Activated CD8-positive, alpha-beta memory T cell treated with anti-CD3 and anti-CD28 coated beads for 24 hours (primary cell): ENCODE data around the gene GAB2.

Experiments used
- DNase-seq: peaks from one replicate; pipeline ENCODE4 v3.0.0-alpha.2; 2020

Gene GAB2

GRCh38 chr11:78270971-78271370, 146.6 kb downstream of the GAB2 start:
- no peak for DNase-seq

GRCh38 chr11:78269806-78270205, 147.8 kb downstream of the GAB2 start:
- DNase-seq = no peak

- DNase-seq = no peak
Measured at GRCh38 chr11:78268591-78269410, 148.8 kb downstream of the GAB2 start.

- DNase-seq = no peak
Measured at GRCh38 chr11:78266451-78266850, 151.2 kb downstream of the GAB2 start.

- no peak for DNase-seq
Measured at GRCh38 chr11:78265326-78265725, 152.3 kb downstream of the GAB2 start.

- DNase-seq = no peak
Measured at GRCh38 chr11:78262691-78263090, 154.9 kb downstream of the GAB2 start.

GRCh38 chr11:78262238-78262637, 155.4 kb downstream of the GAB2 start:
- no peak for DNase-seq

- DNase-seq = no peak
Measured at GRCh38 chr11:78261828-78262227, 155.8 kb downstream of the GAB2 start.

- no peak for DNase-seq
Measured at GRCh38 chr11:78261367-78261766, 156.3 kb downstream of the GAB2 start.

- no peak for DNase-seq
Measured at GRCh38 chr11:78259777-78260487, 157.7 kb downstream of the GAB2 start.

- DNase-seq = no peak
Measured at GRCh38 chr11:78257654-78258053, 160.0 kb downstream of the GAB2 start.

GRCh38 chr11:78256962-78257361, 160.7 kb downstream of the GAB2 start:
- no peak for DNase-seq

- DNase-seq = no peak
Measured at GRCh38 chr11:78255919-78256318, 161.7 kb downstream of the GAB2 start.

GRCh38 chr11:78254268-78254667, 163.4 kb downstream of the GAB2 start:
- DNase-seq = no peak

- no peak for DNase-seq
Measured at GRCh38 chr11:78253797-78254196, 163.8 kb downstream of the GAB2 start.

- DNase-seq = no peak
Measured at GRCh38 chr11:78251083-78251775, 166.4 kb downstream of the GAB2 start.

GRCh38 chr11:78250099-78250498, 167.5 kb downstream of the GAB2 start:
- DNase-seq = no peak

- no peak for DNase-seq
Measured at GRCh38 chr11:78248903-78249302, 168.7 kb downstream of the GAB2 start.

- DNase-seq = no peak
Measured at GRCh38 chr11:78248191-78248590, 169.4 kb downstream of the GAB2 start.

GRCh38 chr11:78244546-78245255, 172.9 kb downstream of the GAB2 start:
- DNase-seq = no peak

GRCh38 chr11:78244080-78244479, 173.5 kb downstream of the GAB2 start:
- DNase-seq = no peak

GRCh38 chr11:78241475-78241874, 176.1 kb downstream of the GAB2 start:
- DNase-seq = no peak

- DNase-seq = no peak
Measured at GRCh38 chr11:78239781-78240180, 177.8 kb downstream of the GAB2 start.
